PFSK-1 (cell line): ENCODE measurements around the gene PIP5KL1.

Experiments
- FOXP2 ChIP-seq: optimal IDR thresholded peaks from 2 replicates; pipeline ENCODE3; 2011; ENCODE audit warnings: borderline replicate concordance, control low read depth, inconsistent platforms; ENCODE audit not compliant: insufficient read depth; ENCODE audit errors: extremely low read length, extremely low read depth
- POLR2AphosphoS5 ChIP-seq: IDR thresholded peaks from 2 replicates; pipeline ENCODE4 v1.6.1; 2012; ENCODE audit warnings: low read depth, mild to moderate bottlenecking, control low read depth, low read length, moderate library complexity
- SIN3A ChIP-seq: IDR thresholded peaks from 2 replicates; pipeline ENCODE4 v1.6.1; 2012; ENCODE audit warnings: mild to moderate bottlenecking, low read length, moderate library complexity, borderline replicate concordance; ENCODE audit not compliant: insufficient read depth
- TAF1 ChIP-seq: IDR thresholded peaks from 2 replicates; pipeline ENCODE4 v1.6.1; 2012; ENCODE audit warnings: low read length, control low read depth, borderline replicate concordance; ENCODE audit not compliant: insufficient read depth

DNA sequence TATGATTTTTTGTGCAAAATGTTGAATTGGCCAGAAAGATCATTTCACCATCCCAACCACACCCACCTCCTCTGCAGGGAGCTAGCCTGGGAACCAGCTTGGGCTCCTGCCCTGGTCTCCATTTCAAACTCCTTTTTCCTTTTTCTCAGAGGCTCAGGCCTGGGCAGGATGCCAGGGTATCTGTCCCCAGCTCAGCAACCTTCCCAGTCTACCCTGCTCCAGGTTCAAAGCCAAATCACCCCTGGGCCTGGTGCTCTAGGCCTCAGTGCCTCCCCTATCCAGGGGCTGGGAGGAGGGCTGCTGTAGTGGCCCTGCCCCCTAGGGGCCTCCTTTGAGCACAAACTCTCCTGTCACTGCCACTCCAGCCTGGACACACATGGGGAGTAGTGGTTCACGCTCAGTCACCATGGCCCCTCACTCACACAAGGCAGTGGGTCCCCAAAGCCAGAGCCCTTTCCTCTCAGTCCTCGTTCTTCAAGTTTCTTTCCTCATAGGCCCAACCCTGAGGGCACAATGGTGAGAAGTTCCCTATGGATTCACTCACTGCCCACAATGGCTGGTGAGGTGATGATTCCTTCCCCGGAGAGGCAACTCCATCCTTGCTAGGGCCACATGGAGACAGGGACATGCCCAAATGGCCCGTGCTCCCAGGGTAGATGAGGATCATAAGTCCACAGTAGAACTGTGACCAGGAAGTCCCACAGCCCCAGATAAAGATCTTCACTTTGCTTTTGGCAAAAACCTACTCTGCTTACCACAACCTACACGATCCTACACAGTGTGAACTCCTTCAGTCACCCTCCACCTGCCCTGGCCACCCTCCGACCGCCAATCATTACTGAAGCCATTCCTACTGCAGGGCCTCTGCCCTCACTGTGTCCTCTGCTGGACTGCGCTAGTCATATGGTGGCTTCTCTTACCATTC, 12.1 kb downstream of the PIP5KL1 start:
- TF ChIP-seq FOXP2 = no peak
- no peak for TF ChIP-seq TAF1
- no peak for TF ChIP-seq POLR2AphosphoS5
- no peak for TF ChIP-seq SIN3A
